Ectodermal cell (in vitro differentiated cells): ENCODE data around the gene GGA3.

Experiments
- H3K27ac ChIP-seq: 2 replicates; pipeline ENCODE4 v1.7.0; 2013; ENCODE audit warnings: mild to moderate bottlenecking, low read depth, low read length; ENCODE audit not compliant: insufficient read depth, poor library complexity, severe bottlenecking
- H3K27me3 ChIP-seq: 2 replicates; pipeline ENCODE4 v1.7.0; 2013; ENCODE audit warnings: mild to moderate bottlenecking, low read length; ENCODE audit not compliant: insufficient read depth, control insufficient read depth, poor library complexity, severe bottlenecking
- H3K36me3 ChIP-seq: one replicate; pipeline ENCODE4 v1.7.0; 2013; ENCODE audit warnings: low read length; ENCODE audit not compliant: control insufficient read depth, insufficient read depth
- H3K4me1 ChIP-seq: one replicate; pipeline ENCODE4 v1.7.0; 2013; ENCODE audit warnings: low read length; ENCODE audit not compliant: control insufficient read depth, insufficient read depth
- H3K4me3 ChIP-seq: 2 replicates; pipeline ENCODE4 v1.7.0; 2013; ENCODE audit warnings: low read depth, low read length, control low read depth; ENCODE audit not compliant: insufficient read depth
- H3K9me3 ChIP-seq: 2 replicates; pipeline ENCODE4 v1.7.0; 2013; ENCODE audit warnings: mild to moderate bottlenecking, low read length, moderate library complexity; ENCODE audit not compliant: control insufficient read depth
- WGBS, 2 experiments: methylation state at CpG; one replicate each; pipeline ENCODE4 v1.1.7; 2013; ENCODE audit warnings: missing lambda C conversion rate in 2 of 2; 5-methylcytosine and 5-hydroxymethylcytosine counted together

Gene GGA3

DNA sequence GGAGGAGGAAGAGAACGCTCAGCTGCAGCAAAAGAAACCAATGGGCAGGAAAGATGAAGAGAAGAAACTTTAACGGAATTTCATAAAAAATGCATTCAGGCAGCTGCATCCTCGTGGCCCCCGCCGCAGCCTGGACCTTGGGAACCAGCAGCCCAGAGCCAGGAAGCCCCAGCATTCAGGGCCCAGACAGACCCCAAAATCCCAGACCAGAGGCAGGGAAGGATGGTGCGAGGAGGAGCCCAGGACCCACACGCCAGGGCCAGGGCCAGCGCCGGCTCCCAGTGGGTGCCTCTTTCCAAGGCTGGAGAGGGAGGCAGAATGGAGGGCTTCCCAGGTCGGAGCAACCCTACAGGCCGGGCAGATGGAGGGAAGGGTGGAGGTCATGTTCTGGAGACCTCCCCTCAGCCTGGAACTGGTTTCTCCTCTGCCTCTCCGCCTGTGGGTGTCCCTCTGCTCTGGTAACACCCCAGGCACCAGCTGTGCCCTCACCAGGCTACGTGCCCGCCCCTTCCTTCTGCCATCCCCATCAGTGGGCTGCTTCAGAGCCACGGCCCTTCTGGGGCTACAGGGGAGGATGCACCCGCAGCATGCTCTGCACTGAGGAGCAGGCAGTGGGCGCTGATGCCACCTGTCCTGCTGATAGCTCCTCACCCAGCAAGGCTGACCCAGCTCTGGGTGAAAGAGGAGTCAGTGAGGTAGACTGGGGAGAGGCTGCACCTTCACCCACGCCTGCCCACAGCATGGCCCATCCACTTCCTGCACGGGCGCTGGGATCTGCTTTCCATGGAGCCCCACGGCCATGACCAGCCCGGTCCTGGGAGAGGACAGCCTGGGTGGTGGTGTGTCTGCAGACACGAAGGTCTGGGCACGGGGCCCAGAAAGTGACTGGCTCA, 10.8 kb upstream of the GGA3 start:
- WGBS, 2 experiments, result 71% methylated on average over 24 of the region's 24 CpGs

DNA sequence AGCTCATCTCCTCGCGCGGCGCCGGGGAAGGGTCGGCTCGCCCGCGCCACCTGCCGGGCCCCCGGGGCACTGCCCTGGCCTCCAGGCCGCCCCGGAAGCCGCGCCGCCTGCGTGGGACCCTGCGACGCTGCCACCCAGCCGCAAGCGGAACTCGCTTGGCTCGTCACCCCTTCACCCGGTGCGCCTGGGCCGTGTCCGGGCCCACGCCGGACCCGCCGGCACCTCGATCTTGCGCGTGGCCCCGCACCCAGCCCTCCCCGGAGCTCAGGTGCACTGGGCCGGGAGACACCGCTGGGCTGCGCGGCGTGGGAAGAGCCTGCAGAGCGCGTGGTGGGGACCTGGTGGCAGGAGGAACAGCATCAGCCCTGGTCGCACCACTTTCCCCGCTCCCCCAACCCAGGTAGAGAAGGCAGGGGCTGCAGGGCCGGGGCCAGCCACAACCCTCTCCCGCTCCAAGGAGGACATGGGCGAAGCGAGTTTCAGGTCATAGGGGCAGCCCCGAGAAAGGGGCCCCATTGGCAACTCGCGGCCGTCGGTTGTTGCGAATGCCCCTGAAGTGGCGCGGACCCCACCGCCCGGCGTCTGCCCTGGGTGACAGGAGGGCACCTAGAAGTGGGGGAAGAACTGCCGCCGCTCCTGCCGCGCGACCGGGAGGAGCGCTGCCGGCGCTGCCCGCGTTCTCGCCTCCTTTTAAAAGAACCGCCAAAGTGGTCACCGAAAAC, 10.0 kb upstream of the GGA3 start:
- WGBS, 2 experiments, result 1% methylated on average over 74 of the region's 74 CpGs
- H3K27me3 ChIP-seq, result peaks cover 7% of the 10 kb centered on the region
- no peak overlapping the region for H3K27ac ChIP-seq
- H3K9me3 ChIP-seq, result no peaks in the 10 kb centered on the region
- H3K36me3 ChIP-seq, result peaks cover 5% of the 10 kb centered on the region
- peak overlapping the region; percentile 96 for H3K4me3 ChIP-seq
- peaks cover 7% of the 10 kb centered on the region for H3K4me1 ChIP-seq

More for the DNA sequence above, 10.8 kb upstream of the GGA3 start:
- H3K9me3 ChIP-seq, result no peaks in the 10 kb centered on the region
- H3K36me3 ChIP-seq, result no peaks in the 10 kb centered on the region
- peaks cover 7% of the 10 kb centered on the region for H3K4me1 ChIP-seq
- peak overlapping the region; percentile 96 for H3K4me3 ChIP-seq
- no peak overlapping the region for H3K27ac ChIP-seq
- peaks cover 7% of the 10 kb centered on the region for H3K27me3 ChIP-seq

DNA sequence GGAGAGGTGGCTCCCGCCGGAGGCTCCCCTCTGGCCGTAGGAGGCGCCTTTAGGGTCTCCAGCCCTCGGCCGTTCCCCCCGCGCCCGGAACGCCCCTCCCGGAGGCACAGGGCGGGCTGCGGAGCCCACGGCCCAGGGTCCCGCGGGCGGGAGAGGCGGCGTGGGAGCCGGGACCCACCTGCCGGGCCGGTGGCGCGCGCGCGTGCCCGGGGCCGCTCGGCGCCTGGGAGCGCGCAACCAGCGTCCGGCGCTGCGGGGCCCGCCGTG, 9.5 kb upstream of the GGA3 start, which contains the start of gene MIF4GD:
TSS of gene MIF4GD (minus strand) at position 266 of the 267 bp plus-strand sequence. CDS start 1,036 bp downstream, outside the sequence.
- 0% methylated on average over 39 of the region's 39 CpGs for WGBS, 2 experiments
- peaks cover 7% of the 10 kb centered on the region for H3K4me1 ChIP-seq
- peak within 1 kb of the TSS; percentile 96 for H3K4me3 ChIP-seq
- H3K9me3 ChIP-seq, result no peaks in the 10 kb centered on the region
- H3K36me3 ChIP-seq, result peaks cover 10% of the 10 kb centered on the region
- peak within 1 kb of the TSS; percentile 60 for H3K27ac ChIP-seq
- peaks cover 7% of the 10 kb centered on the region for H3K27me3 ChIP-seq

DNA sequence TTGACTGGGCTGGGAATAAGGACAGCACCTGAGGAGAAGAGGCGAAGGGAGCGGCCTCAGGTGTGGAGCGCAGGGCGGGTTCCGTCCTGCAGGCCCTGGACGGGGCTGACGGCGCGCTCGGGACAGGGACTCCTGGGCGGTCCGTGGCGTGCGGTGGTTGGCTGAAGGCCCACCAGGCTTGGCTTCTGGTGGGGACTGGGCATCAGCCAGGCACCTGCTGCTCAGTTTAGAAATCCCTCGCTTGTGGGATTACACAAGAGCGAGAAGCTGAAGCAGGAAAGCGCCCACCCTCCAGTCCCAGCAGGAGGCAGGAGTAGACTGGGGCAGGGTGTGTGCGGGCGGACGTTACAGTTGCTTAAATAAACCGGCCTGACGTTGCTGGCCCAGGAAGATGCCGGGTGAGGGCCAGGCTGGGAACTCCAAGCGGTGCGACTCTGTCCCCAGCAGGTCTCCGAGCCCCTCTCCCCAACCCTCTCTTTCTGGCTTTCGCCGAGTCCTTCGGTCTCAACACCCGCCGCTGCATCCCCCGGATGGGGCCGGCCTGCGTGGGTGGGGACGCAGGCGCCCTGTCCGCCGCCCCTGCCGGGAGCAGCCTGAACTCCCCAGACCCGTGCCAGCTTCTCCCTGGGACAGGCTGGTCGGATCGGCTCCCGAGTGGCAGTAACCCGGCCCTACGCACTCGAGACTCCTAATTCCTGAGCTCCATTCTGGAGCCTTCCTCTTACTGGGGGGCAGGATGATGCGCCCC, 9.0 kb upstream of the GGA3 start:
- H3K27me3 ChIP-seq, result peaks cover 7% of the 10 kb centered on the region
- H3K9me3 ChIP-seq, result no peaks in the 10 kb centered on the region
- peaks cover 15% of the 10 kb centered on the region for H3K36me3 ChIP-seq
- WGBS, 2 experiments, result 2% methylated on average over 47 of the region's 47 CpGs
- peaks cover 7% of the 10 kb centered on the region for H3K4me1 ChIP-seq
- peak overlapping the region; percentile 60 for H3K27ac ChIP-seq
- H3K4me3 ChIP-seq, result peak overlapping the region; percentile 96

DNA sequence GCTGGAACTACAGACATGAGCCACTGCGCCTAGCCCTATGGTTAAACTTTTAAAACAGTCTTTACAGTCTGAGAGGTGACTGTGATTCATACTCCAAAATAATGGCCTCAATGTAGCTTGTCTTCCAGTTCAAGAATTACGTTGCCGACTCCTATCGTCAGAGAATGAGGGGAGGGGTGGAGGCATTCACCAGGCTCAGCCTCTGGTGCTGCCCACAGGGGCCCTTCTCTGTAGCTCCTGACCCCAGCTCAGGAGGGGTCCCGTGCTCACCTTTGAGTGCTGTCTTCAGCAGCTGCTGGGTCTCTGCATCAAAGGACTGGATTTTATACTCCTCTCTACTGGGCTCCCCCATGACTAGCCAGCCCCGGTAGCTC, 8.4 kb upstream of the GGA3 start:
- Histone ChIP-seq H3K9me3 (no peaks in the 10 kb centered on the region), H3K27me3 (peaks cover 7% of the 10 kb centered on the region), H3K4me1 (peaks cover 7% of the 10 kb centered on the region), H3K4me3 (peak overlapping the region; percentile 96), H3K36me3 (peaks cover 17% of the 10 kb centered on the region), H3K27ac (no peak overlapping the region)
- WGBS, 2 experiments, result 38 to 40% methylated on average over 6 of the region's 6 CpGs

DNA sequence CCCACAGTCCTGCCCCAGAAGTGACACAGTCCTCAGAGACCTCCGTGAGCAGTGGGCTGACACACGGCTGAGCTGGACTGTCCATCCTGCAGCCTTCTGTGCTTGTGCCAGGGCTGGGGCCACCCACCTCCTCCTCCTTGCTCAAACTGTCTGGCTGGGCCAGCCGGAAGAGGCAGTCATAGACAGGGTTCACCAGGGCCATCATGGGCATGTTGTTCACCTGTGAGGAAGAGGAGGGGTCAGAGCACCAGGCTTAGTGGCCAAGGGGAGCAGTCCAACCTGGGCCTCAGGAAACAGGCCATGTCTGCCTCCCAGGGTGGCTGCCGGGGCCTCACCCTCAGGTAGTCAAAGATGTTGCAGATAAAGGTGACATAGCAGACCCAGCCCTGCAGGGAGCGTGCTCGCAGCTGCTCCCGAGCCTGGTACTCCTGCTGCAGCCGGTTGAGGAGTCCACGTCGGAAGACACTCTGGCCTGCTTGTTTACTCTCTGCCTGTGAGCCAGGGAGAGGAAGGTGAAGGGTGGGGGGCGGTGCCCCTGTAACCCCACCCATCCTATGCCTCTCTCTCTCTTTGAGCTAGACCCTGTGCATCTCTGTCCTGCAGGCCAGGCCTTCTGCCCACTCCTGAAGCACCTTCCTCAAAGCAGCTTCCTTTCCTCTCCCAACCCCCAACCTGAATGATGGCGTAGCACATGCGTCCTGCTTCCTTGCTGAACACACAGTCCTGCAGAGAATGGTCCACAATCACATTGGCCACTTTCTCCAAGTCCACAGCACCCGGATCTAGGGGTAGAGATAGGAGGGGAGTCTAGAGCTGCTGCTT, 6.2 kb upstream of the GGA3 start:
- H3K4me1 ChIP-seq, result peaks cover 9% of the 10 kb centered on the region
- H3K9me3 ChIP-seq, result no peaks in the 10 kb centered on the region
- H3K36me3 ChIP-seq, result peaks cover 27% of the 10 kb centered on the region
- H3K4me3 ChIP-seq, result no peak overlapping the region
- WGBS, 2 experiments, result 63 to 66% methylated on average over 14 of the region's 14 CpGs
- H3K27ac ChIP-seq, result no peak overlapping the region
- peaks cover 7% of the 10 kb centered on the region for H3K27me3 ChIP-seq

DNA sequence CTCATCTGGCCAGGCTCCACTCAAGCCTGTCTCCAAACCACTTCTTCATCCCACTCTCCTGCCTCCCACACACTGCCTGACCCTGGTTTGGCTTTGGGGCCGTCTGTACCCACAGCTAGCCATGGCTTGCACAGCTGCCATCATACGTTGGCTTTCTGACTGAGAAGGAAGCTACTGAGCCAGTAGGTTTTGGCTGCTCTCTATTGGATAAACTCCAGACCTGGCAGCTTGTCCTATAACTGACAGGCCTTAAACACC, 5.7 kb upstream of the GGA3 start:
- Histone ChIP-seq H3K27ac (no peak overlapping the region), H3K4me1 (peaks cover 11% of the 10 kb centered on the region), H3K9me3 (no peaks in the 10 kb centered on the region), H3K27me3 (peaks cover 7% of the 10 kb centered on the region), H3K36me3 (peaks cover 27% of the 10 kb centered on the region), H3K4me3 (no peak overlapping the region)
- WGBS, 2 experiments, result 92 to 93% methylated on average over 2 of the region's 2 CpGs

DNA sequence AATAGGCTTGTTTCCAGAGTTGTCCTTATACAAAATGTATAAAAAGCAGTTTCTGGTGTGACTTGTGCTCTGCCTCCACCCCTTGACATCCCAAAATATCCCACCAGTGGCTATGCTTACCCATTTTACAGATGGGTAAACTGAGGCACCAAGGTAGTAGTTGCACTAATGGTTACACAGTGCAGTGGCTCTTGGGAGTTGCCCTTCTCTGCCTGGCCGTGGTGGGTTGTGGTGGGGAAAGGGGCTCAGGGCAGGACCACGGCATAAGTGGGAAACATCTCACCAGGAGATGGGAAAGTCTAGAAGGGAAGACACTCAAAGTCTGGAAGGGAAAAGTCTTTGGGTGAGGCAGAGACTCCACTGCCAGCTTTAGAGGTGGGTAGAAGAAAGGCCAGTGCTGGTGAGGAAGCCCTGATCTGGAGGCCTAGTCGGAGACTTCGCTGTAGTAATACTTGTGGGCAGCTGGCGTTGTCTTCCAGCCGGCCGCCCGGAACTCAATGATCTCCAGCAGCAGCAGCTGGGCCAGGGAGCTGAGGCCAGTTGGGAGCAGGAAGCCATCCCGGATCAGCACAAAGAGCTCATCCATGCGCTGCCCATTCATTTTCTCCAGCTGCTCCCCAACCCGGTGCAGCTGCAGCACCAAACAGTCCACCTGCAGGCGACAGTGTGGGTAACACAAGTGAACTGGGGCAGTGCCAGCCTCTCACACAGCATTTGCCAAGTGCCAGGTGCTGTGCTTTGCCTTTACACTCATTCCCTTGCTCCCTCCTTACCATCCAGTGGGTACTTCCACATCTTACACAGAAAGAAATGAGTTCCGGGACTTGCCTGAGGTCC, 5.1 kb upstream of the GGA3 start:
- H3K27ac ChIP-seq, result no peak overlapping the region
- peaks cover 8% of the 10 kb centered on the region for H3K4me1 ChIP-seq
- no peak overlapping the region for H3K4me3 ChIP-seq
- no peaks in the 10 kb centered on the region for H3K9me3 ChIP-seq
- WGBS, 2 experiments, result 94 to 95% methylated on average over 13 of the region's 13 CpGs
- peaks cover 2% of the 10 kb centered on the region for H3K27me3 ChIP-seq
- H3K36me3 ChIP-seq, result peaks cover 27% of the 10 kb centered on the region

DNA sequence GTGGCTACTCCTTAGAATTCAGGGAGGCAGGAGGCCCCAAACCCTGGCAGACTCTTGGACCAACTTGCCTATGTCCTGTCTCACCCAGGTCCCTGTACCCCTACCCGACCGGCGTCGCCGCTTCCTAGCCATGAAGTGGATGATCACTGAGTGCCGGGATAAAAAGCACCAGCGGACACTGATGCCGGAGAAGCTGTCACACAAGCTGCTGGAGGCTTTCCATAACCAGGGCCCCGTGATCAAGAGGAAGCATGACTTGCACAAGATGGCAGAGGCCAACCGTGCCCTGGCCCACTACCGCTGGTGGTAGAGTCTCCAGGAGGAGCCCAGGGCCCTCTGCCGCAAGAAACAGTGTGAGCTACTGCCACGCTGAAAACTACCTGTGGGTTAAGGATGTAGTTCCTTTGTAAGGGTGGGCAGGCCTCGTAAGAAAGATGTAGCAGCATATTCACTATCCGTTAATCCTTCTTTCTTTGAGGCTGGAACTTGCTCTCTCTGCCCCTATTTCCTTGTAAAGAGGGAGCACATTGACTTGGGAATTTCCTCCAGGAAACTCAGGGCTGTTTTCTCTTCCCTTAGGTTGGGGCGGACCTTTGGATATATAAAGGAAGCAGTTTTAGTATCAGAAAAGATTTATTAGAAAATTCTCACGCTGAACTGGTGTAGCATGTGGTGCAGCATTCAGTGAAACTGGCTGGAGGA, 4.4 kb upstream of the GGA3 start:
- H3K27me3 ChIP-seq, result no peaks in the 10 kb centered on the region
- H3K9me3 ChIP-seq, result no peaks in the 10 kb centered on the region
- H3K36me3 ChIP-seq, result peaks cover 27% of the 10 kb centered on the region
- peaks cover 8% of the 10 kb centered on the region for H3K4me1 ChIP-seq
- no peak overlapping the region for H3K27ac ChIP-seq
- 95 to 96% methylated on average over 17 of the region's 17 CpGs for WGBS, 2 experiments
- H3K4me3 ChIP-seq, result no peak overlapping the region
